ENCODE results near the gene DDX31.
A peak's percentile ranks its signal among the peaks of the same experiment; 100 is the strongest.

GRCh38 chr9:132644251-132644650, 25.5 kb downstream of the DDX31 start:
- TF ChIP-seq CTCF (IDR thresholded peaks at IDR 0.05; ENCODE audit: low read depth, low read length) = peak; percentile 39
- no peak for TF ChIP-seq POLR2A (IDR thresholded peaks at IDR 0.05; ENCODE audit: extremely low read depth, insufficient read length)

All from NB4 (cell line).